Measurements from ENCODE around the gene DPH2. TPM values are rescaled to one million over a fixed set of nuclear protein-coding genes. Genes with fewer than 3 reads are reported as not detected.

The DPH2 gene
- total and polyA plus RNA-seq, 7 experiments from 2014 or later, result 21.3 to 40.9 (median 29.4) TPM

DNA sequence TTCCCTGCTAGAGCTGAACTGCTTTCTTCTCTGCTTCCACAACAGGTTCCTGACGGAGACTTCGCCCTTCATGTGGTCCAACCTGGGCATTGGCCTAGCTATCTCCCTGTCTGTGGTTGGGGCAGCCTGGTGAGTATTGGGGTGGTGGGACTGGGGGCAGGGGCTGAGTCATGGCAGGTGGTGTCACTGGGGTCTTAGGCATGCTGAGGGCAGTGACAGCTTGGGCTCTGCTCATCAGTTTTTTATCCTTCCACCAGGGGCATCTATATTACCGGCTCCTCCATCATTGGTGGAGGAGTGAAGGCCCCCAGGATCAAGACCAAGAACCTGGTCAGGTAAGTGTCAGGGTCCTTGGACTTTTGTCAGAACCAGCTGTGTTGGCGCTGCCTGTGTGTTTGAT, 6.2 kb downstream of the DPH2 start:
- peaks cover 21 to 23% of the 10 kb centered on the region in 2 donors for H3K4me1 ChIP-seq (ENCODE audit: control insufficient read depth in 2 of 2, insufficient read depth in 2 of 2, low read length in 2 of 2)
- H3K27ac Mint-ChIP-seq, result peak overlapping the region; percentile 42 to 95 (median 87)
- H3K27me3 Mint-ChIP-seq, result peaks cover 0 to 15% (median 6%) of the 10 kb centered on the region in 5 donors
- peaks cover 0 to 1% (median 0%) of the 10 kb centered on the region in 11 donors for H3K9me3 Mint-ChIP-seq
- CTCF ChIA-PET, result interaction anchor here (1.3 kb wide), 2 partner anchors 28 to 41 kb away, joined by 3 to 5 read pairs; no protein-coding TSS in a partner anchor
- ATAC-seq (no peak), DNase-seq (no peak)
- peak overlapping the region; percentile 91 for H3K27ac ChIP-seq (ENCODE audit: low read depth, low read length)
- POLR2A ChIA-PET, result interaction anchor here (1.1 to 3.8 kb wide), 4 partner anchors 12 to 54 kb away, joined by 3 to 23 read pairs (median 4); partner anchors contain the start of gene IPO13
- peaks cover 42 to 67% (median 53%) of the 10 kb centered on the region in 7 donors for H3K4me1 Mint-ChIP-seq
- no peaks in the 10 kb centered on the region for H3K9me3 ChIP-seq (ENCODE audit: control insufficient read depth in 2 of 3, low read length in 3 of 3)
- H3K27me3 ChIP-seq (ENCODE audit: control insufficient read depth in 2 of 2, insufficient read depth in 2 of 2, low read length in 2 of 2), result peaks cover 0 to 7% of the 10 kb centered on the region in 2 donors
- peaks cover 12 to 22% (median 20%) of the 10 kb centered on the region in 5 donors for H3K36me3 Mint-ChIP-seq
- intact Hi-C loops (cut with micrococcal nuclease), result loop anchor here (5.0 to 10.0 kb wide), 5 partner anchors 271 to 1709 kb away; partner anchors contain the start of genes CCDC163 (in 1 of the 2), ELOVL1 (in 1 of the 2), GPBP1L1 (in 1 of the 2) and MMACHC (in 1 of the 2)
- H3K4me3 Mint-ChIP-seq, result peak overlapping the region; percentile 88 to 98 (median 94)
- H3K4me3 ChIP-seq (ENCODE audit: low read length), result peak overlapping the region; percentile 93
- peaks cover 0 to 42% (median 11%) of the 10 kb centered on the region in 3 experiments for H3K36me3 ChIP-seq (ENCODE audit: control insufficient read depth in 2 of 3, insufficient read depth in 3 of 3, low read length in 3 of 3)

DNA sequence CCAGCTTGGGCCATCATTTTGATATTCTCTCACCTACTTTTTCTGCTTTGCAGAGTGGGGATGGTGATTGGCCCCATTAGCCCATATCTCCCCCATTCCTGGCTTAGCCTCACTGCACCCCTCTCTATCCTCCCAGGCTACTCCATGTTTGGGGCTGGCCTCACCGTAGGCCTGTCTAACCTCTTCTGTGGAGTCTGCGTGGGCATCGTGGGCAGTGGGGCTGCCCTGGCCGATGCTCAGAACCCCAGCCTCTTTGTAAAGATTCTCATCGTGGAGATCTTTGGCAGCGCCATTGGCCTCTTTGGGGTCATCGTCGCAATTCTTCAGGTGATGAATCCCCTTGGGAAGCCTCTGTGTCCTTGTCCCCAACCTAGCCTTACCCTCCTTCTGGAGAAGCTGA, 7.1 kb downstream of the DPH2 start:
- Histone ChIP-seq H3K9me3 (ENCODE audit: control insufficient read depth in 2 of 3, low read length in 3 of 3) (no peaks in the 10 kb centered on the region), H3K4me1 (ENCODE audit: control insufficient read depth in 2 of 2, insufficient read depth in 2 of 2, low read length in 2 of 2) (peaks cover 21 to 23% of the 10 kb centered on the region in 2 donors), H3K4me3 (ENCODE audit: low read length) (no peak overlapping the region), H3K27me3 (ENCODE audit: control insufficient read depth in 2 of 2, insufficient read depth in 2 of 2, low read length in 2 of 2) (peaks cover 0 to 7% of the 10 kb centered on the region in 2 donors), H3K36me3 (ENCODE audit: control insufficient read depth in 2 of 3, insufficient read depth in 3 of 3, low read length in 3 of 3) (peaks cover 0 to 41% (median 11%) of the 10 kb centered on the region in 3 experiments), H3K27ac (ENCODE audit: low read depth, low read length) (no peak overlapping the region)
- H3K9me3 Mint-ChIP-seq, result peaks cover 0 to 1% (median 0%) of the 10 kb centered on the region in 11 donors
- peak overlapping the region in 1 of 9 donors; percentile 60 for H3K27ac Mint-ChIP-seq
- peak overlapping the region; percentile 55 to 98 (median 92) for H3K4me3 Mint-ChIP-seq
- DNase-seq, result no peak
- ATAC-seq, result no peak
- ChIA-PET POLR2A (no interaction called here), CTCF (interaction anchor here (1.3 kb wide), 1 partner anchor 42 kb away, joined by 5 read pairs; no protein-coding TSS in a partner anchor)
- peaks cover 12 to 22% (median 20%) of the 10 kb centered on the region in 5 donors for H3K36me3 Mint-ChIP-seq
- H3K4me1 Mint-ChIP-seq, result peaks cover 39 to 64% (median 49%) of the 10 kb centered on the region in 7 donors
- intact Hi-C loops (cut with micrococcal nuclease), result loop anchor here (5.0 to 10.0 kb wide), 5 partner anchors 272 to 1708 kb away; partner anchors contain the start of genes CCDC163 (in 1 of the 2), ELOVL1 (in 1 of the 2), GPBP1L1 (in 1 of the 2) and MMACHC (in 1 of the 2)
- H3K27me3 Mint-ChIP-seq, result peaks cover 0 to 15% (median 6%) of the 10 kb centered on the region in 5 donors

- peaks cover 0 to 34% (median 11%) of the 10 kb centered on the region in 3 experiments for H3K36me3 ChIP-seq (ENCODE audit: control insufficient read depth in 2 of 3, insufficient read depth in 3 of 3, low read length in 3 of 3)
- DNase-seq (no peak), ATAC-seq (no peak)
- CTCF ChIA-PET, result interaction anchor here (0.6 kb wide), 1 partner anchor 114 kb away, joined by 3 read pairs; no protein-coding TSS in a partner anchor
- Mint-ChIP-seq H3K9me3 (peaks cover 0 to 1% (median 0%) of the 10 kb centered on the region in 11 donors), H3K27ac (peak overlapping the region in 2 of 9 donors; percentile 5 to 22), H3K4me3 (peak overlapping the region; percentile 55 to 98 (median 90)), H3K36me3 (peaks cover 12 to 22% (median 20%) of the 10 kb centered on the region in 5 donors), H3K4me1 (peaks cover 39 to 60% (median 49%) of the 10 kb centered on the region in 7 donors), H3K27me3 (peaks cover 0 to 15% (median 6%) of the 10 kb centered on the region in 5 donors)
- H3K27ac ChIP-seq (ENCODE audit: low read depth, low read length), result no peak overlapping the region
- POLR2A ChIA-PET, result interaction anchor here (1.0 kb wide), 1 partner anchor 12 kb away, joined by 3 read pairs; no protein-coding TSS in a partner anchor
- H3K9me3 ChIP-seq (ENCODE audit: control insufficient read depth in 2 of 3, low read length in 3 of 3), result no peaks in the 10 kb centered on the region
- peaks cover 0 to 7% of the 10 kb centered on the region in 2 donors for H3K27me3 ChIP-seq (ENCODE audit: control insufficient read depth in 2 of 2, insufficient read depth in 2 of 2, low read length in 2 of 2)
- peaks cover 21 to 23% of the 10 kb centered on the region in 2 donors for H3K4me1 ChIP-seq (ENCODE audit: control insufficient read depth in 2 of 2, insufficient read depth in 2 of 2, low read length in 2 of 2)
- intact Hi-C loops (cut with micrococcal nuclease), result loop anchor here (5.0 to 10.0 kb wide), 5 partner anchors 273 to 1707 kb away; partner anchors contain the start of genes CCDC163 (in 1 of the 2), ELOVL1 (in 1 of the 2), GPBP1L1 (in 1 of the 2) and MMACHC (in 1 of the 2)
- H3K4me3 ChIP-seq (ENCODE audit: low read length), result no peak overlapping the region
Measured at GRCh38 chr1:43977376-43978263, 7.8 kb downstream of the DPH2 start.

DNA sequence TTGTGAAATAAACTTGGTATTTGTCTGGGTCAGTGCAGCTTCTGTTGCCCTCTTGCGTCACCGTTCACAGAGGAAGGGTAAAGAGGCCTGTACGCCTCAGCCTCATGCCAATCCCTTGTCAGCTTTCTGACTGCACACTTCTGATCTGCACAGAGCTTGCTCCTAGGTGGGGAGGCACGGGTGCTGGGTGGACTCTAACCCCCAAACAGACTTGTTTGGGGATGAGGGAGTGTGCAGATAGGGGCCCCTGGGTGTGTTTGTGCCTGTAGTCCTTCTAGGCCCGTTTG, 8.4 kb downstream of the DPH2 start:
- H3K9me3 ChIP-seq (ENCODE audit: control insufficient read depth in 2 of 3, low read length in 3 of 3), result no peaks in the 10 kb centered on the region
- Mint-ChIP-seq H3K9me3 (peaks cover 0 to 1% (median 0%) of the 10 kb centered on the region in 11 donors), H3K36me3 (peaks cover 12 to 22% (median 20%) of the 10 kb centered on the region in 5 donors), H3K4me3 (peak overlapping the region; percentile 55 to 96 (median 76)), H3K4me1 (peaks cover 38 to 59% (median 48%) of the 10 kb centered on the region in 7 donors), H3K27ac (no peak overlapping the region), H3K27me3 (peaks cover 0 to 15% (median 6%) of the 10 kb centered on the region in 5 donors)
- H3K4me1 ChIP-seq (ENCODE audit: control insufficient read depth in 2 of 2, insufficient read depth in 2 of 2, low read length in 2 of 2), result peaks cover 21 to 23% of the 10 kb centered on the region in 2 donors
- ChIA-PET CTCF (interaction anchor here (0.6 kb wide), 1 partner anchor 113 kb away, joined by 3 read pairs; no protein-coding TSS in a partner anchor), POLR2A (interaction anchor here (1.0 kb wide), 1 partner anchor 11 kb away, joined by 3 read pairs; no protein-coding TSS in a partner anchor)
- DNase-seq, result no peak
- no peak overlapping the region for H3K27ac ChIP-seq (ENCODE audit: low read depth, low read length)
- peaks cover 0 to 32% (median 11%) of the 10 kb centered on the region in 3 experiments for H3K36me3 ChIP-seq (ENCODE audit: control insufficient read depth in 2 of 3, insufficient read depth in 3 of 3, low read length in 3 of 3)
- no peak for ATAC-seq
- intact Hi-C loops (cut with micrococcal nuclease), result loop anchor here (5.0 to 10.0 kb wide), 5 partner anchors 273 to 1707 kb away; partner anchors contain the start of genes CCDC163 (in 1 of the 2), ELOVL1 (in 1 of the 2), GPBP1L1 (in 1 of the 2) and MMACHC (in 1 of the 2)
- no peak overlapping the region for H3K4me3 ChIP-seq (ENCODE audit: low read length)
- peaks cover 0 to 7% of the 10 kb centered on the region in 2 donors for H3K27me3 ChIP-seq (ENCODE audit: control insufficient read depth in 2 of 2, insufficient read depth in 2 of 2, low read length in 2 of 2)

- intact Hi-C loops (cut with micrococcal nuclease), result loop anchor here (5.0 to 10.0 kb wide), 5 partner anchors 274 to 1706 kb away; partner anchors contain the start of genes CCDC163 (in 1 of the 2), ELOVL1 (in 1 of the 2), GPBP1L1 (in 1 of the 2) and MMACHC (in 1 of the 2)
- ATAC-seq (peak; percentile 19), DNase-seq (peak in 3 of 9 donors; percentile 25 to 73 (median 41))
- Histone ChIP-seq H3K9me3 (ENCODE audit: control insufficient read depth in 2 of 3, low read length in 3 of 3) (no peaks in the 10 kb centered on the region), H3K4me3 (ENCODE audit: low read length) (peak within 1 kb of the TSS; percentile 4), H3K36me3 (ENCODE audit: control insufficient read depth in 2 of 3, insufficient read depth in 3 of 3, low read length in 3 of 3) (peaks cover 0 to 32% (median 11%) of the 10 kb centered on the region in 3 experiments), H3K27ac (ENCODE audit: low read depth, low read length) (no peak within 1 kb of the TSS), H3K27me3 (ENCODE audit: control insufficient read depth in 2 of 2, insufficient read depth in 2 of 2, low read length in 2 of 2) (peaks cover 0 to 7% of the 10 kb centered on the region in 2 donors), H3K4me1 (ENCODE audit: control insufficient read depth in 2 of 2, insufficient read depth in 2 of 2, low read length in 2 of 2) (peaks cover 21 to 23% of the 10 kb centered on the region in 2 donors)
- Mint-ChIP-seq H3K36me3 (peaks cover 12 to 22% (median 20%) of the 10 kb centered on the region in 5 donors), H3K27me3 (peaks cover 0 to 15% (median 6%) of the 10 kb centered on the region in 5 donors), H3K4me1 (peaks cover 33 to 54% (median 43%) of the 10 kb centered on the region in 7 donors), H3K27ac (peak within 1 kb of the TSS in 3 of 9 donors; percentile 51 to 81 (median 58)), H3K4me3 (peak within 1 kb of the TSS; percentile 79 to 98 (median 88)), H3K9me3 (peaks cover 0 to 1% (median 0%) of the 10 kb centered on the region in 11 donors)
- CTCF ChIA-PET, result no interaction called here
- POLR2A ChIA-PET, result interaction anchor here (1.0 kb wide), 1 partner anchor 11 kb away, joined by 3 read pairs; no protein-coding TSS in a partner anchor
Measured at GRCh38 chr1:43978551-43979260, 8.9 kb downstream of the DPH2 start, which contains the start of gene B4GALT2. B4GALT2 (plus strand) TSS chr1:43979210; CDS start chr1:43981161, 1,951 bp downstream.
